ENCODE results near the gene PNMA6E. TPM values are rescaled to one million over a fixed set of nuclear protein-coding genes. Genes with fewer than 3 reads are reported as not detected.

The PNMA6E gene
- total and polyA plus RNA-seq, 2 donors (not counting 1 experiment from before 2014, with no cell fraction given): not detected

GRCh38 chrX:153439977-153440376 lies 38.8 kb upstream of the PNMA6E start:
- H3K79me2 ChIP-seq (ENCODE audit: control insufficient read depth, insufficient read depth, low read length): no peaks in the 10 kb centered on the region
- H3K4me2 ChIP-seq (replicated peaks; ENCODE audit: low read depth, low read length, poor library complexity, severe bottlenecking): no peak overlapping the region
- no peak overlapping the region for H3K4me3 ChIP-seq (ENCODE audit: control extremely low read depth in 1 of 5, extremely low read depth in 1 of 5, insufficient read depth in 1 of 5, low read depth in 2 of 5, low read length in 4 of 5)
- Mint-ChIP-seq H3K4me3 (no peak overlapping the region), H3K27ac (no peak overlapping the region), H3K9me3 (ENCODE audit: insufficient read depth) (no peaks in the 10 kb centered on the region), H3K4me1 (no peaks in the 10 kb centered on the region), H3K27me3 (no peaks in the 10 kb centered on the region)
- no peak overlapping the region for H3K9ac ChIP-seq (ENCODE audit: low read length)
- ATAC-seq (ENCODE audit: low read depth) (no peak), DNase-seq (no peak)
- no peak overlapping the region for H2AFZ ChIP-seq (ENCODE audit: insufficient read depth, low read depth, low read length, poor library complexity, severe bottlenecking)
- H3K27me3 ChIP-seq (replicated peaks in 1 of 4; ENCODE audit: control extremely low read depth in 1 of 4, control insufficient read depth in 3 of 4, insufficient read depth in 4 of 4, low read length in 3 of 4): no peaks in the 10 kb centered on the region
- intact Hi-C loops (cut with micrococcal nuclease): no loop called here
- ChIA-PET CTCF (no interaction called here), POLR2A (no interaction called here)
- H4K20me1 ChIP-seq (ENCODE audit: control insufficient read depth, insufficient read depth, low read length, poor library complexity, severe bottlenecking): no peaks in the 10 kb centered on the region
- WGBS (ENCODE audit: insufficient coverage): 100% methylated on average over 3 of the region's 4 CpGs
- H3K36me3 ChIP-seq (replicated peaks in 1 of 2; ENCODE audit: control extremely low read depth in 1 of 2, control insufficient read depth in 1 of 2, extremely low read depth in 1 of 2, insufficient read depth in 2 of 2, low read length in 1 of 2): no peaks in the 10 kb centered on the region
- no peak for TF ChIP-seq EZH2 (IDR thresholded peaks at IDR 0.05; ENCODE audit: borderline replicate concordance, insufficient read depth, low read depth, low read length, poor library complexity, severe bottlenecking)
- TF ChIP-seq CTCF (IDR thresholded peaks at IDR 0.05): no peak
- no peaks in the 10 kb centered on the region for H3K9me3 ChIP-seq (ENCODE audit: control extremely low read depth in 1 of 3, control insufficient read depth in 2 of 3, insufficient read depth in 1 of 3, low read length in 2 of 3)
- no peaks in the 10 kb centered on the region for H3K4me1 ChIP-seq (ENCODE audit: control insufficient read depth in 2 of 2, insufficient read depth in 2 of 2, low read length in 2 of 2)
- H3K27ac ChIP-seq (ENCODE audit: low read length in 2 of 2): no peak overlapping the region

- Histone ChIP-seq H3K4me3 (ENCODE audit: control extremely low read depth in 1 of 5, extremely low read depth in 1 of 5, insufficient read depth in 1 of 5, low read depth in 2 of 5, low read length in 4 of 5) (no peak overlapping the region), H2AFZ (ENCODE audit: insufficient read depth, low read depth, low read length, poor library complexity, severe bottlenecking) (no peak overlapping the region), H4K20me1 (ENCODE audit: control insufficient read depth, insufficient read depth, low read length, poor library complexity, severe bottlenecking) (no peaks in the 10 kb centered on the region), H3K27me3 (replicated peaks in 1 of 4; ENCODE audit: control extremely low read depth in 1 of 4, control insufficient read depth in 3 of 4, insufficient read depth in 4 of 4, low read length in 3 of 4) (no peaks in the 10 kb centered on the region), H3K4me1 (ENCODE audit: control insufficient read depth in 2 of 2, insufficient read depth in 2 of 2, low read length in 2 of 2) (no peaks in the 10 kb centered on the region), H3K4me2 (replicated peaks; ENCODE audit: low read depth, low read length, poor library complexity, severe bottlenecking) (no peak overlapping the region), H3K79me2 (ENCODE audit: control insufficient read depth, insufficient read depth, low read length) (no peaks in the 10 kb centered on the region), H3K9ac (ENCODE audit: low read length) (no peak overlapping the region), H3K9me3 (ENCODE audit: control extremely low read depth in 1 of 3, control insufficient read depth in 2 of 3, insufficient read depth in 1 of 3, low read length in 2 of 3) (no peaks in the 10 kb centered on the region), H3K36me3 (replicated peaks in 1 of 2; ENCODE audit: control extremely low read depth in 1 of 2, control insufficient read depth in 1 of 2, extremely low read depth in 1 of 2, insufficient read depth in 2 of 2, low read length in 1 of 2) (no peaks in the 10 kb centered on the region), H3K27ac (ENCODE audit: low read length in 2 of 2) (no peak overlapping the region)
- H3K4me1 Mint-ChIP-seq: no peaks in the 10 kb centered on the region
- ChIA-PET POLR2A (no interaction called here), CTCF (interaction anchor here (0.6 kb wide), 1 partner anchor 72 kb away, joined by 3 read pairs; no protein-coding TSS in a partner anchor)
- TF ChIP-seq EZH2 (IDR thresholded peaks at IDR 0.05; ENCODE audit: borderline replicate concordance, insufficient read depth, low read depth, low read length, poor library complexity, severe bottlenecking) (no peak), CTCF (IDR thresholded peaks at IDR 0.05) (no peak)
- 48% methylated on average over 3 of the region's 8 CpGs for WGBS (ENCODE audit: insufficient coverage)
- peaks cover 3% of the 10 kb centered on the region for H3K27me3 Mint-ChIP-seq
- intact Hi-C loops (cut with micrococcal nuclease): no loop called here
- no peaks in the 10 kb centered on the region for H3K9me3 Mint-ChIP-seq (ENCODE audit: insufficient read depth)
- ATAC-seq (ENCODE audit: low read depth) (no peak), DNase-seq (no peak)
- no peak overlapping the region for H3K27ac Mint-ChIP-seq
- H3K4me3 Mint-ChIP-seq: no peak overlapping the region
Measured at GRCh38 chrX:153438532-153438931, 37.4 kb upstream of the PNMA6E start.

Measured in B cell (primary cell).